Dedifferentiated amniotic fluid mesenchymal stem cell (primary cell): ENCODE results near the gene WDFY2.

Experiments used
- DNase-seq: peaks from one replicate; pipeline ENCODE4 v3.0.0-alpha.2; 2016; ENCODE audit errors: extremely low spot score

The WDFY2 gene

GRCh38 chr13:51738226-51738905 lies 154.1 kb downstream of the WDFY2 start:
- DNase-seq: no peak

DNA sequence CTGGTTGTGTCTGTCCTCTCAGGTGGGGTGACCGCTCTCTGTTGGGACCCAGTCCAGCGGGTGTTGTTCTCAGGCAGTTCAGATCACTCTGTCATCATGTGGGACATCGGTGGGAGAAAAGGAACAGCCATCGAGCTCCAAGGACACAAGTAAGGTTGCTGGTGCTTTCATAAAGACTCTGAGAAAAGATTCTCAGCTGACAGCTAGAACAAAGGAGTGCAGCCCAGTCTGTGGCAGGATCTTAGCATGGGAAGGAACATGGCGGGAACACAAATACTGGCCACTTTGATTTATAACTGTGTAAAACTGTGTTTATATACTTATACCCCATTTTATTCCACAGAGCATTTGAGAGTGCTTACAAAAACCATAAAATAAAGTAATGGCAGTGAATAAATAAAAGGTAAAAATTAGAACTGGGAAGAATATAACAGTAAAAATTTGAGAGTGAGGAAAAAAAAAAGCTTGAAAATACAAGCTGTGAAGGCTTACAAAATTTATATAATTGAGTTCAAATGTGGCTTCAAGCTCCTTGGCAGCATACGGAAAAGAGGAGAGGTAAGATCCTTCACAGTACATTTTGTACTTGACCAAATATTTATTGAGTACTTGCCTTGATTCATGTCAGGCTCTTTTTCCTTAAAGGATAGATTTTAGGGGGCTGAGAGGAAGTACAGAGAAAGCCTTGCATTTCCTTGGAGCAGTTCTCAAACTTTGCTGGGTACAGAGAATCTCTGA lies 154.9 kb downstream of the WDFY2 start:
- DNase-seq: no peak

GRCh38 chr13:51740698-51741097 lies 156.4 kb downstream of the WDFY2 start:
- DNase-seq: no peak

DNA sequence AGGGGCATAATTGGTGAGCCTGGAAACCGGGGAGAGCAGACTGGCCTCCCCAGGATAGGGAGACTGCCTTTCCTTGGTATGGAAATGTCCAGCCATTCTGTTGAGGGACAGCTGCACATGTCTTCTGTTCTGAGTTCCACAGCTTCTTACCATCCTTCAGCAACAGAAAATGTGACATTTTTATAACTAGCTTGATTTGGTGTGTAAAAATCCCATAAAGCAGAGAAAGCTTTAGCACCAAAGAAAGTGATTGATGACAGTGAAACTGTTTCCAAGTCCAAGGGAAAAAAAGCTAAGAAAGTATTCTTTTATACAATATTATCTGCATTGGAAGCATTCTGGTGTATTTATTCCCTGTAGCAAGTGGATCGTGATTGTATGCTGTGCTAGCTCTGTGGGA lies 157.8 kb downstream of the WDFY2 start:
- DNase-seq: no peak

DNA sequence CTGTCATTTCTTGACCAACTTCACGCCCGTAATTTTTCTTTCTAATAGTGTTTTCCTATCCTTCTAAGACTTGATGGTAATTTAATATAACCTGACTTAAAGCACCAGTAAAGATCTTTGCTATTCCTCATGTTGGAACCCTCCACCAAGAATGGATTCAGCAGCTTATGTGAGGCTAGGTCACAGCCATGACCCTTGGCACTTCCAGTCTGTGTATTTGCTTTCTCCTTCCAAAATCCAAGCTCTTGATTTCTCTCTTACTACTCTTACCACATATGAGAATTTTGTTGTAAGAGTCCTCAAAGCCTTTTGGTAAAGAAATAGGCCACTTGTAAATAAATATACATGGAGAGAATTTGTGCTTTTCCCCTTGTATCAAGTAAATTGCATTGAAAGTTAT lies 158.3 kb downstream of the WDFY2 start:
- no peak for DNase-seq

GRCh38 chr13:51745243-51745642 lies 161.0 kb downstream of the WDFY2 start:
- DNase-seq: no peak

- DNase-seq: no peak
Observed at GRCh38 chr13:51746802-51747201, 162.5 kb downstream of the WDFY2 start.

DNA sequence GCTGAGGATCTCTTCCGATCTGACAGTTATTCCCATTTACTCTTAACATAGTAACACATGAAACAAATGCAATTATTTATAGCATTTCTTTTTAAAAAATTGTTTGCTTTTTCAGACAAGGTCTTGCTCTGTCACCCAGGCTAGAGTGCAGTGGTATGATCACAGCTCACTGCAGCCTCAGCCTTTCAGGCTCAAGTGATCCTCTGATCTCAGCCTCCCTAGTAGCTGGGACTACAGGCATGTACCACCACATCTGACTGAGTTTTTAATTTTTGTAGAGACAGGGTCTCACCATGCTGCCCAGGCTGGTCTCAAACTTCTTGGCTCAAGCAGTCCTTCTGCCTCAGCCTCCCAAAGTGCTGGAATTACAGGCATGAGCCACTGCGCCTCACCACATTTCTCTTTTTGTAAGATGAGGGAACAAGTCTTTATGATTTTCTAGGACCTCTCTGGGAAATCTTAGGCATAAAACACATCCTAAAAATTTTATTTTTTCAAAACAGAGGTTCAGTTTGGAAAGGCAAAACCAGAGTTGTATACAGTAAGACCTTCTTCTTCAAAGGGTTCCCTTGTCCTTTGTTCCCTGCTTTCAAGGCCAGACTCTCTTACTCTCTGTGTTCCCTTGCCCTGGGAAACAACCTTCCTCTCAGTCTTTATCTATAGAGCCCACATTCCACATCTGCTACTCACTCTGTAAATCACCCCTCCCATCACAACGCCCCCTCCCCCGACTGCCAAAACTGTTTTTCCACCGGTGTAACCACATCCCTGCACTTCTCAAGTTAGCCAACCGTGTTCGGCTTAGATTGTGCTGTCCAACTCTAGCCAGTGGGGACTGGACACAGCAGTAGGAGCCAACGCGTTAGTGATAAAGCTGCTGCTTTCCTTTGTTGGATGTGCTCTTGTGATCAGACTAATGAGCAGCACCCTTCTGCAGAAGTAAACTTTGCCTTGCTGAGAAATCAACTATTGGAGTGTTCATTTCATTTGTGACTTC lies 163.5 kb downstream of the WDFY2 start:
- DNase-seq: no peak

DNA sequence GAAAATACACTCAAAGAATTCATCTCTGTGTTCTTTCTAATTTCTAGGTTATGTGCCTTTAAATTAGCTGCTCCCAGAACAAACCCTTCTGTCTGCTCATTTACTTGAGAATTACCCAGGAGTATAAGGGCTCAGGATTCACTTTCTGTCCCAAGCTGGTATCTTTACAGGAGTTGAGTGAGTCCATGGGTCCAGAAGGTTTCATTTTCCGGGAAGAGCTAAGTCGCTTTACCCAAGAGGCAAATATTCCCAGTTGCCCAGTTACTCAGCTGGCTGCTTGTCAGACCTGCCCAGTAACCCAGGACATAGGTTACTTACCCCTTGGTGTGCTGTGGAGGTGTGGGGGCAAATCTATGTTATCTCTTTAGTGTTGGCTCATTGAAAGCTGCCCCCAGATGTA lies 172.4 kb downstream of the WDFY2 start:
- no peak for DNase-seq

DNA sequence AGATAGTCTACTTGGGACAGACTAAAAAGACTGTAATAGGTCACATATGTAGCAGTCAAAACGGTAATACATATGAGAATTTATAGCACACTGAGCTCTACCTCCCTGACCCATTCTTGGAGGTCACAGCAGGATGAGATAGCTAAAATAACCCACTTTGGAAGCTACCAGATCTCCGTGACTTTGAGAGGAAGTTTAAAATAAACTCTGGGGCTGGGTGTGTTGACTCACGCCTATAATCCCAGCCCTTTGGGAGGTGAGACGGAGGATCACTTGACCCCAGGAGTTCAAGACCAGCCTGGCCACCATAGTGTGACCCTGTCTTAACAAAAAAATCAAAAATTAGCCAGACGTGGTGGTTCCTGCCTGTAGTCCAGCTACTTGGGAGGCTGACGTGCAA lies 174.4 kb downstream of the WDFY2 start:
- DNase-seq: no peak

- DNase-seq: no peak
Observed at GRCh38 chr13:51759240-51759639, 175.0 kb downstream of the WDFY2 start.

GRCh38 chr13:51760592-51760991 lies 176.3 kb downstream of the WDFY2 start:
- no peak for DNase-seq

DNA sequence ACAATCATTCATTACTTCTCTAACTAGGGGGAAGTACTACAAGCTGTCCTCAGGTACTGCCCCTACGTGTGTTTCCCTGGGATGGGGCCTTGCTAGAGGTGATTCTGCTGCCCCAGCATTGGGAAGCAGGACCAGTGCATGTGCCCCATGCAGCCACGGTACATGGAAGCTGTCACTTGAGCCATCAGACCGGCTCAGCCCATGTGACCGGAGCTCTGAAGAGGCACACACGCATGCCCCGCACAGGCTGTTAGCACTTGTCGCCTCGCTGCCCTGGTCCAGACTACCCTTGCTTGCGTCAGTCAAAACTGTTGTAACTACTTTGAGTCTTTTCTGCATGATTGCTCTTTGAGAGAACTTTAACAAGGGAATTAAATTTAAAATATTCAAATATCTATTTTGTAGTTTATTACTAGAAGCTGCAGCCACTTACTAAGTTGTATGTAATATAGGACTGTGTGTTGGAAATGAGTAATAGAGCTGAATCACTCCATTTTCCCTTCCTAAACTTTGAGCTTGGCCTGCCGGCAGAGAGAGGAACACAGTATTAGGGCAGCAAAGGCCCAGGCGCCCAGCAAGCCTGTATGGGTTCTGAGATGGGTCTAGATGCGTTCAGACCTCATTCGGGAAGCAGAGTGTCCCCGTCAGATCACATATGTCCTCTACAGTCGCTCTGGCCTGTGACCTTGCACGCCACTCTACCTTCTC lies 177.5 kb downstream of the WDFY2 start:
- no peak for DNase-seq

GRCh38 chr13:51763486-51763885 lies 179.2 kb downstream of the WDFY2 start:
- no peak for DNase-seq

- DNase-seq: peak; percentile 57
Observed at GRCh38 chr13:51764184-51765141, 180.2 kb downstream of the WDFY2 start.

DNA sequence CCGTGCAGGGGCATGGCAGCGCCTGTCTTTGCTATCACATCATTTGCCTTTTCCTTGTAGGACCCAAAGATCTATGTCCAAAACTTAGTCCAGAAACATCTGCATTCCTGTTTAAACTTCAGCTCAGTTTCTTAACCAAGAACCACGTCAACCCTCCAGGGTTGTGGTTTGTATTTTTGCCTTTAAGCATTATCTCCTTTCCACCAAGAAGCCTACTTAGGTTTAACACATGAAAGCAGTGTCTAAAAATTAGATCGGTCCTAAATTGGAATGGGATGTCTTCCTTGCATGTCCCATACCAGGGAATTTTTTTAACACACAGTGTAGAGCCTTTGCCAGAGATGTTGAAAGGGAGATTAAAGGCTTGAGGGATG lies 180.9 kb downstream of the WDFY2 start:
- no peak for DNase-seq

DNA sequence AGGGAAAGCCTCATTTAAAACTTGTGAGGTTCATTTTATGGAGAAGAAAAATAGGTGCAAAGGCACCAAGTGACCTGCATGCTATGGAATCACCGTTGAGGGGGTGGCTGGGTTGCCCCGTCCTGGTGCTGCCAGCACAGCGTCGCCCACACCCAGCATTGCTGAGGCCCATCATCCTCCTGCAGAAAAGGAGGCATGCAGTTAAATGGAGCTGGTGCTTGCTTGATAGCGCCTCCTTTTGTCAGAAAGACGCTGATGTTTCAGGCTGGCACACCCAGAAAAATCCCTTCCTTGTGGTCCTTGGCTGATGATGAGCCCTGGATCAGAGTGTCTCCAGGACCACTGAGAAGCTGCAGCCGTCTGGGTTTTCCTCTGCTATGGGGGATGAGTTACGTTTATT lies 182.8 kb downstream of the WDFY2 start:
- no peak for DNase-seq

GRCh38 chr13:51768378-51768921 lies 184.2 kb downstream of the WDFY2 start:
- DNase-seq: no peak

GRCh38 chr13:51768976-51769375 lies 184.7 kb downstream of the WDFY2 start:
- no peak for DNase-seq

DNA sequence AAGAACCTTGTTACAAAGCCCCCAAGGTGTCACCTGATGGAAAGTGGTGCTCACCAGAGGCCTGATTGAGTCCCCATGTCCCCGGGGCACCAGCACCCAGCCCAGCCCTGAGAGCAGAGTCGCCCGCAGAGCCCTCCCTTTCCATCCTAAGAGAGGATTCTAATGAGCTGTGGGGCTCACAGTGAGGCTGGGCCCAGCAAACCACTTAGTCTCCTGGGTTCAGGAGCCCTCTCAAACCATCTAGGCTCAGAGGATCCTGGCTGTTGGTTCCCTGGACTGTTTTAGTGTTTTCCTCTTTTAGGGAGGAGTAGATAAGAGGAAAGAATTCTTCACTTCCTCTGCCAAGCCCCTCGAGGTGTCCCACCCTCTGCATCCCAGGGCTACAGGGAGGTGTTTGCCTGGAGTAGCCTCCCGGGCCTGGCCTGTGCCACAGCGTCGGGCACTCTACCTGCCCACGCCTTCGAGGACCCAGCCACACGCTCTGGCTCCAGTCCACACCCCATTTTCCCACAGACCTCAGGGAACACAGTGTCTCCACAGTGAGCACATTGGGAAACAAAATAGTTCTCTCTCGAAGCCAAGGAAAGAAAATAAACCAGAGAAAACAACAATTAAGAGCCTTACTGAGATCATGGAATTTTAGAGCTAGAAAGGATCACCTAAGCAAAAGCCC lies 185.3 kb downstream of the WDFY2 start:
- DNase-seq: no peak
